Measurements from ENCODE around the gene IL1F10. TPM values are rescaled to one million over a fixed set of nuclear protein-coding genes. Genes with fewer than 3 reads are reported as not detected.

IL1F10 gene
- total and polyA plus RNA-seq, 2 experiments from 2014 or later = not detected

- no peak overlapping the region for H3K27ac ChIP-seq
- TF ChIP-seq CTCF (IDR thresholded peaks at IDR 0.05; ENCODE audit: low read depth, low read length) = no peak
- no peak overlapping the region for H3K4me3 ChIP-seq
- H3K27me3 ChIP-seq = no peaks in the 10 kb centered on the region
- no peak for DNase-seq (ENCODE audit: low read depth in 1 of 2, low spot score in 1 of 2)
- no peaks in the 10 kb centered on the region for H3K36me3 ChIP-seq
- H3K9me3 ChIP-seq (ENCODE audit: low read depth) = no peaks in the 10 kb centered on the region
- H3K4me1 ChIP-seq (ENCODE audit: low read depth) = no peaks in the 10 kb centered on the region
Observed at GRCh38 chr2:113028112-113028511, 39.7 kb upstream of the IL1F10 start.

- H3K27me3 ChIP-seq = no peaks in the 10 kb centered on the region
- no peaks in the 10 kb centered on the region for H3K9me3 ChIP-seq (ENCODE audit: low read depth)
- TF ChIP-seq CTCF (IDR thresholded peaks at IDR 0.05; ENCODE audit: low read depth, low read length) = no peak
- no peak overlapping the region for H3K27ac ChIP-seq
- no peaks in the 10 kb centered on the region for H3K36me3 ChIP-seq
- H3K4me1 ChIP-seq (ENCODE audit: low read depth) = no peaks in the 10 kb centered on the region
- H3K4me3 ChIP-seq = no peak overlapping the region
- no peak for DNase-seq (ENCODE audit: low read depth in 1 of 2, low spot score in 1 of 2)
Observed at GRCh38 chr2:113032737-113033136, 35.0 kb upstream of the IL1F10 start.

- no peak for TF ChIP-seq CTCF (IDR thresholded peaks at IDR 0.05; ENCODE audit: low read depth, low read length)
- no peaks in the 10 kb centered on the region for H3K9me3 ChIP-seq (ENCODE audit: low read depth)
- H3K4me1 ChIP-seq (ENCODE audit: low read depth) = no peaks in the 10 kb centered on the region
- no peaks in the 10 kb centered on the region for H3K36me3 ChIP-seq
- no peak for DNase-seq (ENCODE audit: low read depth in 1 of 2, low spot score in 1 of 2)
- H3K27ac ChIP-seq = no peak overlapping the region
- no peak overlapping the region for H3K4me3 ChIP-seq
- no peaks in the 10 kb centered on the region for H3K27me3 ChIP-seq
Observed at GRCh38 chr2:113034016-113034415, 33.8 kb upstream of the IL1F10 start.

- Histone ChIP-seq H3K27me3 (no peaks in the 10 kb centered on the region), H3K27ac (no peak overlapping the region), H3K4me3 (no peak overlapping the region), H3K9me3 (ENCODE audit: low read depth) (no peaks in the 10 kb centered on the region), H3K4me1 (ENCODE audit: low read depth) (no peaks in the 10 kb centered on the region), H3K36me3 (no peaks in the 10 kb centered on the region)
- no peak for TF ChIP-seq CTCF (IDR thresholded peaks at IDR 0.05; ENCODE audit: low read depth, low read length)
- DNase-seq (ENCODE audit: low read depth in 1 of 2, low spot score in 1 of 2) = no peak
Observed at GRCh38 chr2:113036763-113037162, 31.0 kb upstream of the IL1F10 start.

- no peaks in the 10 kb centered on the region for H3K9me3 ChIP-seq (ENCODE audit: low read depth)
- H3K27me3 ChIP-seq = no peaks in the 10 kb centered on the region
- no peaks in the 10 kb centered on the region for H3K4me1 ChIP-seq (ENCODE audit: low read depth)
- no peak overlapping the region for H3K27ac ChIP-seq
- no peak for DNase-seq (ENCODE audit: low read depth in 1 of 2, low spot score in 1 of 2)
- H3K4me3 ChIP-seq = no peak overlapping the region
- TF ChIP-seq CTCF (IDR thresholded peaks at IDR 0.05; ENCODE audit: low read depth, low read length) = no peak
- H3K36me3 ChIP-seq = no peaks in the 10 kb centered on the region
Observed at GRCh38 chr2:113038291-113038690, 29.5 kb upstream of the IL1F10 start.

- no peaks in the 10 kb centered on the region for H3K27me3 ChIP-seq
- no peak for TF ChIP-seq CTCF (IDR thresholded peaks at IDR 0.05; ENCODE audit: low read depth, low read length)
- no peak for DNase-seq (ENCODE audit: low read depth in 1 of 2, low spot score in 1 of 2)
Observed at GRCh38 chr2:113039158-113039557, 28.6 kb upstream of the IL1F10 start.

More at GRCh38 chr2:113039158-113039557, 28.6 kb upstream of the IL1F10 start:
- H3K36me3 ChIP-seq = no peaks in the 10 kb centered on the region
- H3K9me3 ChIP-seq (ENCODE audit: low read depth) = no peaks in the 10 kb centered on the region
- no peaks in the 10 kb centered on the region for H3K4me1 ChIP-seq (ENCODE audit: low read depth)
- H3K27ac ChIP-seq = no peak overlapping the region
- no peak overlapping the region for H3K4me3 ChIP-seq

Data from cardiac muscle cell (in vitro differentiated cells and primary cell).